Measurements from ENCODE around the gene TRIM7.
"Not testable (repeated sequence)": the region's sequence is repeated elsewhere in the genome, so short reads cannot be mapped to it uniquely, and the experiment has no call there.

Gene TRIM7

DNA sequence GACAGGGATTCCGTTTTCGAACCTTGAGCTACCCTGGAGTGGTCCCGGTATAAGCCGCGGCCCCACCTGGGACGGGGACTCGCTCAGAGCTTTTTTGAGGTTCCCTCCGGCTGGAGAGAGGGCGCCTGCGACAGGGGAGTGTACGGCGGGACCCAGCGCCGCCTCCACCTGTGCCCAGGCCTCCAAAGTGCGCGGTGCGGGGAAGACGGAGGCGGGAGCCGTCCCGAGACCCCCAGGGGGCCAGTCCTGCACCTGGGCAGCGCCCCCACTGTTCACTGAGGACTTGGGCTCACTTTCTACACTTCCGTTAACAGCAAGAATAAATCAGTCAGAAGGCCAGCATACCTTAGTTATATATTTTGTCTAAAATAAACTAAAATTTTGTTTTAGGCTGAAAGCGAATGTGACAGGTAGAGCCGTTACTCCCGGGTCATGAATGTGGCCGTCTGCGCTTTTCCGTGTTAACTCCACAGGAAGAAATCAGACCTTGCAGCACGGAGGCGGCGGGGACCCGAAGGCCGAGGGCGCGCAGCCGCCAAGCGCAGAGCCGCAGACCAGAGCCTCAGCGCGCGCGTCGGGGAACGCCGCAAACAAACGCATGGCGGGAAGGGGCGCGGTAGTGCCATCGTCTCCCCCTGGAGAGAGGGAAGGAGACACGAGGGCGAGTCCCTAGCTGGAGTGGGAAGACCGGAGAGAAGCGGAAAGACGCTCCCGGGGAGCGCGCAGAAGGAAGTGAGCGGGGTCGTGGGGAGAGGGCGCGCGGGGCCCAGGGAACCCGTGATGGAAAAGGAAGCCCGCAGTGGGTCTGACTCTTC, 14.1 kb downstream of the TRIM7 start:
- no peak for DNase-seq

DNA sequence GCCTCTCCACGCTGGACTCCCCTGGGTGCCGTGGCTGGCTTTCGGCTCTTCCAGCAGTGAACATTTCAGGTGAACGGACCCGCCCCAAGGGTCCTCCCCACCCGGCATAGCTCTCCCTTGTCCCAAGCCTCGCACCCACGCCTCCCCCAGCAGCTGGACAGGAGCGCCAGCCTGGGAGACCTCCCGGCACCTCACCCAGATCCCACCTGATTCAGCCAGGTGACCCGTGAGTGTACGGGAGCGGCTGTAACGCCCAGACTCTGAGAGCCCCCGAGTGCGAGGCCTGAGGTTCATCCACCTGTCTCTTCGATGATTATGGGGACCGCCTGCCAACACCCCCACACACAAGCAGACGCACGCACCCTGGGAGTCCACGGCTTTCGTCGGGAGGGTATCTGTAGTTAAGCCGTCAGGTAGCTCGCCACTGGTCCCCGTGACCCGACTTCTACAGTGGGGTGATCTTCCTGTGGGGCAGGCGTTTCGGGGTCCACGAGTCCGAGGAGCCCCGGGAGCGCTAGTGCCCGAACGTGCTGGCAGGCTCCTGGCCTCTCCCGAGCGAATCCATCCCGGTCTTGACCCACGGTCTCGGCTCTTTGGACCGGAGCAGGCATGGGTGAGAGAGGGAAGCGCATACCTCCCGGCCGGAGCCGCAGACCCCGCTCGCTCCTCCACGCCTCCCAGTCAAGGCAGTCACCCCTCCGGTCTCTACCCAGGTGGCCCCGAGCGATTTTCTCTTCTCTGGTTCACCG, 14.9 kb downstream of the TRIM7 start:
- DNase-seq, result no peak

DNA sequence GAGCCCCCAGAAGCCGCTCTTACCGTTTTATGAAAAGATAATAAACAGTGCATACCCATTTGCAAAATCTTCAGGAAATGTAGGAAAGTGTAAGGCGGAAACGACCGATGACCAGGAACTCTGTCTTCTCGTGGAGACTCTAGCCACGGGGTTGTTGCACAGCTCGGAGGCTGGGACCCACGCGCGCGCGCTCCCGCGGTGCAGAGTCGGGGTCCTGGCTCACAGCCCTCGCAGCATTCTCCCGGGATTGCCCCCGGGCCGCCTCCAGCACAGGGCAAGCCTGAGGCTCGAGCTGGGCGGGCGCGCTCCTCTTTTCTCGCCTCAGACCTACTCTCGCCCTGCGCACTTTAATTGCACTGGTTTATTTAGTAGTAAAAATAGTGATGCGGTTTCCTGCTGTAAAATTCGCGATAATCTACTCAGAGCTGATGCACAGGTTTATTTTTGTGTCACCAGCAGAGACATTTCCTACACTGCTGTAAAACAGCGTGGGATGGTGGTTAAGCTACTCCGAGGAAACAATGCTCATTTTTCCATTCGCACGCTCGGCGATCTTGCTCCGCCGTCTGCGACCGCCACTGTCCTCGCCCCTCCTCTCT, 15.5 kb downstream of the TRIM7 start:
- DNase-seq, result no peak

DNA sequence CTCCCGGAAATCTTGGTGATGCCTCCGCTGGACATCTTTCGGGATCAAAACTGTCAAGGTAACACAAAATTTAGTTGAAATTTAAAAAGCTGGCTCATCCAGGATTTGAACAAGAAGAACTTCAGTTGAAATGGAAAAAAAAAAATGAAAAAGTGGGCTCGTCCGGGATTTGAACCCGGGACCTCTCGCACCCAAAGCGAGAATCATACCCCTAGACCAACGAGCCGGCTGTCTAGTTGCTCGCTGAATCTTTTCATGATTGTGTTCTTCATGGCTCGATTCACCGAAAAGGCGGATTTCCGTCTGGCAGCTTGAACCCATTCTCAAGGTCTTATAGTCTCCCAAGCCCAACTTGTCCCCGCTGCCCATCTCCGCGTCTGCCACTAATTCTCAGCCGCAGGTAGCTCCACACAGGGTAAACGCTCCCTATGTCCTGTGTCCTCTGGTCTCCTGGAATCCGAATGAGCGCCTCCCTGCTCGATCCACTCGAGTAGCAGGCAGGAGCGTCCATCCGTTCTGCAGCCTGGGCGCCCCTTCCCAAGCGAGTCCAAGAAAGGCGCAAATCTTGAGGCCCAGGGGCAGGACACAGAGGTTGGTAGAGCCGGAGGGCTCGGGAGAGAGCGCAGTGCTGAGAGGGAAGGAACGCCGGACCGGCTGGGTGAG, 16.2 kb downstream of the TRIM7 start:
- DNase-seq, result no peak

DNA sequence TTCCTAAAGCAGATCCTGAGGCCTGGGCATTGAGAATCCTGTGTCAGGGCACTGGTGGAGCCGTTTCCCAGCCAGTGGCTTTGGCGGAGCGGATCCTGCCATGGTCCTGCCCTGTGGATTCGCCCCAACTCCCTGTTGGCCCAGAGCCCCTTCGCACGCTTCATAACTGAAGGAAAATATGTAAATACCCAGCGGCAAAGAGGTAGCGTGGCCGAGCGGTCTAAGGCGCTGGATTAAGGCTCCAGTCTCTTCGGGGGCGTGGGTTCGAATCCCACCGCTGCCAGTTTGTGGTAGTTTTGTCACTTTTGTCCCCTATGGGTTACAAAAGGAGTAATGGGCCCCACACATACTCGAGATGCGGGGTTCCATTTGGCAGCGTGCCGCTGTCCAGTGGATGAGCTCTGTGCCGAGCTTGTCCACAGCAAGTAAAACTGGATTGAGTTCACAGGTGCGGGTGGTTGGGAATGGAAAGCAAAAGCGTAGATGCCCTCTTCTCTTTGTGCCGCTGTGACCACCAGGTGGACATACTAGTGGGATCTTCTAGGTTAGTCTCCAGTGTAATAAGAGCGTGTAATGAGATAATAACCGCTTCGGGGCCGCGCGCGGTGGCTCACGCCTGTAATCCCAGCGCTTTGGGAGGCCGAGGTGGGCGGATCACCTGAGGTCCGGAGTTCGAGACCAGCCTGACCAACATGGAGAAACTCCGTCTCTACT, 17.3 kb downstream of the TRIM7 start:
- DNase-seq, result no peak

DNA sequence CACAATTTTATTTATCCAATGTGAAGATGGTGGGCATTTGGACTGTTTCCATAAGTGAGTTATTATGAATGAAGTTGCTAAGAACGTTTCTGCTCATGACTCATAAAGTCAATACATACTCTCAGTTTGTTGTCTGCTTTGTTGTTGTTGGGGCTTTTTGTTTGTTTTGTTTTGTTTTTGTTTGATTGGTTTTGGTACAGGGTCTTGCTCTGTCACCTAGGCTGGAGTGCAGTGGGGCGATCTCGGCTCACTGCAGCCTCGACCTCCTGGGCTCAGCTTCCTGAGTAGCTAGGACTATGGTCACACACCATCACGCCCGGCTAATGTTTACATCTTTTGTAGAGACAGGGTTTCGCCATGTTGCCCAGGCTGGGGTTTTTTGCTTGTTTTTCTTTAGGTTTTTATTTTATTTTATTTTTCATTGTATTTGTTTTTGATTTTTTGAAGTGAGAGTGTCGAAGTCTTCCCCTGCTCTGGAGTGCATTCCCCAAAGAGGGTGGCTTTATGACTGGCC, 18.0 kb downstream of the TRIM7 start:
- no peak for DNase-seq

DNA sequence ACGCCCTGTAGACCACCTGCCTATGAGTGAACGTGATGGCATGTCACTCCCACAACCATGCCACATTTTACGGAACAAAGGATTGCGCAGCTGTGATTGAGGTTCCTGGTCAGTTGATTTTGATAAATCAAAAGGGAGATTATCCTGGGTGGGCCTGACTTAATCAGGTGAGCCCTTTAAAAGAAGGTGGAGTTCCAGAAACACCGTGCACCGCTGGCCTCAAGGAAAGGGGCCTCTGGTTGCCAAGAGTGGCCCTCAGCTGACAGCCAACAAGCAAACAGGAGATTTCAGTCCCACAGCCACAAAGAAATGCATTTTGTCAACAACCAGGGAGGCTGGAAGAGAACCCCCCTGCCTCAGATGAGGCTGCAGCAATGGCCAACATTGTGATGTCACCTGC, 19.0 kb downstream of the TRIM7 start:
- DNase-seq, result no peak

DNA sequence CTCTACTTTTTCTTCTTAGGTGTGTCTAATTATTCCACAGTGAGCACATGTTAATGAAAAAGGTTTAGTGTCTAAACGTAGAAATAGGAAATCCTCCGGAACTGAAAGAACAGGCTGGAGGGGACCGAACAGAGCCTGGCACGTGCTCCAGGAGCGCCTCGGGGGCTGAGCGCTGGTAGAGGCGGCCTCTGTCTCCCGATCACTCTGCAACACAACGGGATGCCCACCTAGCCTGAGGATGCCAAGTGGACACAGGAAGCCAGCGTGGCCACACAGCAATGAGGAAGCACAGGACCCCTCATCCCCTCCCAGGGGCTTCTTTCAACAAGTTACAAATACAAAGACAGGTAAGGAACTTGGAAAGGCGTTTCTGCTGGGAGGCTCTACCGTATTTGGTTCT, 19.4 kb downstream of the TRIM7 start:
- DNase-seq, result no peak

DNA sequence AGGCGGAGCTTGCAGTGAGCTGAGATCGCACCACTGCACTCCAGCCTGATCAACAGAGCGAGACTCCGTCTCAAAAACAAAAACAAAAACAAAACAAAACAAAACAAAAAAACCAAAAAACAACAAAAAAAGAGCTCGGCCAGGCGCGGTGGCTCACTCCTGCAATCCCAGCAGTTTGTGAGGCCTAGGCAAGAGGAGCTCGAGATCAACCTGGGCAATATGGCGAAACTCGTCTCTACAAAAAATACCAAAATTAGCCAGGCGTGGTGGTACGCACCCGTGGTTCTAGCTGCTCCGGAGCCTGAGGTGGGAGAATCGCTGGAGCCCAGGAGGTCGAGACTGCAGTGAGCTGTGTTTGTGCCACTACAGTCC, 20.2 kb downstream of the TRIM7 start:
- no peak for DNase-seq

DNA sequence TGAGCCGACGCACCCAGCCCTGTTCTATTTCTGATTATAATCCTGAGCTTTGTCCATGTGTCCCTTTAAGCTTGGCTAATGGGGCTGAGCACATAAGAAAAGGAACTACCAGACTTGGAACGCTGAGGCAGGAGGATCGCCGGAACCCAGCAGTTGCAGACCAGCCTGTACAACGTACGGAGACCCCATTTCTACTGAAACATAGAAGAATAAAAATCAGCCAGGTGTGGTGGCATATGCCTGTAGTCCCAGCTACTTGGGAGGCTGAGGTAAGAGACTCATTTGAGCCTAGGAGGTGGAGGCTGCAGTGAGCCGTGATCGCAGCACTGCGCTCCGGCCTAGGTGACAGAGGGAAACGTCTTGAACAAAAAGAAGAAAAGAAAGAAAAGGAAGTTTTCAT, 22.3 kb downstream of the TRIM7 start:
- no peak for DNase-seq

DNA sequence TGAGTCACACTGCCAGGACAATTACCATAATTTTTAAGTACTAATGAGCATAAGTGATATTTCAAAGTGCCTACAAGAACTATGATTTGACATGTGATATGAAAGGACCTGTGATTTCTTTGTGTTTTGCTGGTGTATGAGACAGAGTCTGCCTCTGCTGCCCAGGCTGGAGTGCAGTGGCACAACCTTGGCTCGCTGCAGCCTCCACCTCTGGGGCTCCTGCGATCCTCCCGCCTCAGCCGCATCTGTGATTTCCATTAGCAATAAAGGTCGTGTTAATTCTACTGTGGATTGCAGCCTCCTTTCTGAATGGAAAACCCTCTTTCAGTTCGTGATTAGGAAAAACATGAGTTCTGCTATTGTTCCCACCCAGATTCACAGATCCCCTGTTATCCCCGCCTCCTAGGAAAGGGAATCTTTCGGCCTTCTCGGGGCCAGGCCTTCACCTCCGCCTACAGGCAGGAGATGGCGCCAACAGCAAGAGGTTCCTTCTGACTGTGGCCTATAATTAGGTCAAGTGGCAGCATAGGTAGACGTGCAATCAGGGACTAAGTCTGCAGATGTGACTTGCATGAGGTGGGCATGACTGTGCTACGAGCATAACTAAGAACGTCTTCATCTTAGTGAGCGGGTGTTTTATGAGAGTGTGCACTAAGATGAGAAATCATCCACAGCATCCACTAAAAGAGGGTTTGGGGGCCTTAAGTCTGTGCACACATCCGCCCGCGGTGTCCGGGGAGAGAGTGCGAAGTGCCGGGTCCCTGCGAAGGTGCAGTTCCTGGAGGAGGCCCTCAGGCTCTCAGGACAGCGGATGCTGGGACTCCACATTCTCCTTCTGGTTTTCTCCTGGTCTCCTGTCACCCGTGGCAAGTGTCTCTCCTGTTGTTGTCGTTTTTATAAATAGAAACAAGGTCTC, 23.1 kb downstream of the TRIM7 start:
- no peak for DNase-seq

DNA sequence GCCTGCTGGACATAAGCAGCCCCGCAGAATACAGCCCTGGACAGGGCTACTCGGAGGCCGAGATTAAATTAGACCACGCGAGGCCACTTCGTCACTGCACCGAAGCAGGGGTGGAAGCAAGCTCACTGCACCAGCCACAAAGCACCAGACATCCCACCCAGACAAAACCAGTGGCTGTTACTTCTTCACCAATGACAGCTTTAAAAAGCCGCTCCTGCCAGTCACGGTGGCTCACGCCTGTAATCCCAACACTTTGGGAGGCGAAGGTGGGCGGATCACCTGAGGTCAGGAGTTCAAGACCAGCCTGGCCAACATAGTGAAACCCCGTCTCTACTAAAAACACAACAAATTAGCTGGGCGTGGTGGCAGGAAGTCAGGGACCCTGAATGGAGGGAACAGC, 27.4 kb downstream of the TRIM7 start:
- DNase-seq, result not testable (repeated sequence)

DNA sequence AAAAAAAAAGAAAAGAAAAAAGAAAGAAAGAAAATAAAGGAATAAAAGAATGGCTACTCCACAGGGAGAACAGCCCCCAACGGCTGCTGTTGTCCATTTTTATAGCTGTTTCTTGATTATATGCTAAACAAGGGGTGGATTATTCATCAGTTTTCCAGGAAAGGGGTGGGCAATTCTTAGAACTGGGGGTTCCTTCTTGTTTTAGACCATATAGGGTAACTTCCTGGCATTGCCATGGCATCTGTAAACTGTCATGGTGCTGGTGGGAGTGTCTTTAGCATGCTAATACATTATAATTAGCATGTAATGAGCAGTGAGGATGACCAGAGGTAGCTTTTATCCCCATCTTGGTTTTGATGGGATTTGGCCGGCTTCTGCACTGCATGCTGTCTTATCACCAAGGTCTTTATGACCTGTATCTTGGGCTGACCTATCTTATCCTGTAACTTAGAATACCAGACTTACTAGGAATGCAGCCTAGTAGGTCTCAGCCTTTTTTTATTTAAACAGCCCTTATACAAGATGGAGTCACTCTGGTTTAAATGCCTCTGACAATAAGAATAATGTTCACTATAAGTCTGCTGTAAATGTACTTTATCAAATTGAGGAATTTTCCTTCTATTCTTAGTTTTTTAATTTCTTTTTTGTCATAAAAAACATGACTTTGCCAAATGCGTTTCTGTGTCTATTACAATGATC, 28.6 kb downstream of the TRIM7 start:
- DNase-seq, result no peak

DNA sequence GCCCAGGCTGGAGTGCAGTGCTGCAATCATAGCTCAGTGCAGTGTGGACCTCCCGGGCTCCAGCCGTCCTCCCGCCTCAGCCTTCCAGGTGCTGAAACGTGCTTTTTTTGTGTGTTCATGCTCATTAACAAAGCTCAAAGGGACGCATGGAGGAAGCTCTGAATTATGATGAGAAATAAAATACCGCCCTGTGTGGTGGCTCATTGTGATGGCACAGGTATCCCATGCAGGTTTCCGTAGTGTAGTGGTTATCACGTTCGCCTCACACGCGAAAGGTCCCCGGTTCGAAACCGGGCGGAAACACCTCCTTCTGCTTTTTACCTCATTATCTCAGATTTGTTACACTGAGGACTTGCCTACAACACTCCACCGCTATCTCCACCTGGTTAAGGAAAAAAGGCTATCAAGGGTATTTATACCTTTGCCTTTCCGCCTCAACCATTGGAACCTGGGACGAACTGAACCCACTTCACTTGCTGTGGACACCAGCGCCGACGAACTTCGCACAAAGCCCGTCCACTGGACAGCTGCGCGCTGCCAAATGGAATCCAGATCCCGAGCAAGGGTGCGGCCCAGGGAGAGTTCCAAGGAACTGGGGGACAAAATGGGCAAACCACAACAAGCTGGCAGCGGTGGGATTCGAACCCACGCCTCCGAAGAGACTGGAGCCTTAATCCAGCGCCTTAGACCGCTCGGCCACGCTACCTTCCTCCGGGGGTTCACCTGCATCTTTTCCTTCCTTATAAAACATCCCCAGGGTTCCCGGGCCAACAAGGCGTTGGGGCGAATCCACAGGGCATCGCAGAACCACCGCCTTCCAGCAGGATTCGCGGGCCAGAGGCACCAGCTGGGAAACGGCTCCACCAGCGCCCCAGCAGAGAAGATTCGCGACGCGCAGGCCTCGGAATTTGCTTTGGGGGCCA, 31.3 kb downstream of the TRIM7 start:
- DNase-seq, result no peak

DNA sequence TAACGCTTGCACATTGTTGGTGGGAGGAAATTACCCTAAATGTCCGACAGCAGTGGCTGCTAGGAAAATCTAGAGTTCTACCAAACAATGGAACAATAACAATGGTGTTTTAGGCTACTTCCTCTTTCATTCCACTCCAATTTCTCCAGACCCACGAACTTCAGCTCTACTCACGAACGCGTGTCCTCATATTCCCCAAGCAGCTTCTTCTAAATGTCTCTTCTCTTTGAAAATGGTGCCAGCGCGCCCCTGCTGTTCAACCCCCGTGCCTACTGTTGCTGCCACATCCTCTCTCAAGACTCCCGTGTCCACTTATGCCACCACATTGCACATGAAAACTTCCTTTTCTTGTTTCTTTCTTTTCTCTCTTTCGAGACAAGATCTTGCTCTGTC, 32.0 kb downstream of the TRIM7 start:
- no peak for DNase-seq

DNA sequence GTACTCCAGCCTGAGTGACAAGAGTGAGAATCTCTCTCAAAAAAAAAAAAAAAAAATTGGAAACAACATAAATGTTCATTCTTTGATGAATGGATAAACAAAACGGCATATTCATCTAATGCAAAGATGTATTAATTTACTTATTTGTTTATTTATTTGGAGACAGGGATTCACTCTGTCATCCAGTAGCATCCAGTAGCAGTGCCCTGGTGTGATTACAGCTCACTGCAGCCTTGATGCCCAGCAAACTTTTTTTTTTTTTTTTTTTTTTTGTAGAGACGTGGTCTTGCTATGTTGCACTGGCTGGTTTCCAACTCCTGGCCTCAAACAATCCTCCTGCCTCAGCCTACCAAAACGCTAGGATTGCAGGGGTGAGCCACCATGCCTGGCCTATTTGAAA, 33.2 kb downstream of the TRIM7 start:
- no peak for DNase-seq

DNA sequence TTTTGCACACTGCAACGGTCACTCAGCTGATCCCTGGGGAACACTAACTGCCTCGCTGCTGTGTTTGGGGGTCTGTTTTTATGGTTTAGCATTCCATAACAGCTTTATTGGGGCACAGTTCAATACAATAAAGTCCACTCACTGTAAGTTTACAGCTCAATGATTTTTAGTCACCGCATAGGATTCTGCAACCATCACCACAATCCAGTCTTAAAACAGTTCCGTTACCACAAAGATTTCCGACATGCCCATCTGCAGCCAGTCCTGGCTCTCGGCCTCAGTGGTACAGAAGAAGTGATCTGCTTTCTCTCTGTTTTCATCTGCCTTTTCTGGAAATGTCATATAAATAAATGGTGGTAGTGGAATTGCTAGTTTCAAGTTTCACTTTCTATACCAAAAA, 34.0 kb downstream of the TRIM7 start:
- DNase-seq, result no peak

DNA sequence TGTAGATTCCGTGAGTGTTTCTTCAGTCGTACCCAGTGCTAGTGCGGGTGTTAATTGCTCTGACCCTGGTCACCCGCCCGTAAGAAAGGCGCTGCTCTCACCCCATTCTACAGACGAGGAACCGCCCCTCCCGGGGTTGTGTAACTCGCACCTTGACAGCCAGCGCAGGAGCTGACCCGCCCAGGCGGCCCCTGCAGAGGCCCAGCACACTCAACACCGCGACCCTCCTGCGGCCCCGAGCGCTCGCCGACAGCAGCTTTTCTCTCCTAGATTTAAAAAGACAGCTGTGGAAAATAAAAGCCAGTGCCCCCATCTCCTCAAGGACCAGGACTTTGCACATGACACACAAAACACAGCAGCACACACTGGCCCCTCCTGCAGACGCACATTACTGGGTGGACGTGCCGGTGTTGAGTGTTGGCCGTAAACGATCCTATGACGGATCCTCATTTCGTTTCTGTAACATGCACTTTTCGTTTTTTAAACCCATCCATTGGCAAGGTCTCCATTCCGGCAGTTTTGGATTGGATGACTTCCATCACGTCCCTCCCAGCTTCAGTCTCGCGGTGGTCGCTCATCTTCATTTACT, 34.7 kb downstream of the TRIM7 start:
- DNase-seq, result no peak

Data from activated gamma-delta T cell (primary cell).